Measurements from ENCODE around the gene CLCN6. TPM values are rescaled to one million over a fixed set of nuclear protein-coding genes. Genes with fewer than 3 reads are reported as not detected.

The CLCN6 gene
- total and polyA plus RNA-seq, 2 of the 13 experiments (the other 11 are each of a cell fraction or from before 2014, with no cell fraction given) = 14.9 to 19.3 TPM

DNA sequence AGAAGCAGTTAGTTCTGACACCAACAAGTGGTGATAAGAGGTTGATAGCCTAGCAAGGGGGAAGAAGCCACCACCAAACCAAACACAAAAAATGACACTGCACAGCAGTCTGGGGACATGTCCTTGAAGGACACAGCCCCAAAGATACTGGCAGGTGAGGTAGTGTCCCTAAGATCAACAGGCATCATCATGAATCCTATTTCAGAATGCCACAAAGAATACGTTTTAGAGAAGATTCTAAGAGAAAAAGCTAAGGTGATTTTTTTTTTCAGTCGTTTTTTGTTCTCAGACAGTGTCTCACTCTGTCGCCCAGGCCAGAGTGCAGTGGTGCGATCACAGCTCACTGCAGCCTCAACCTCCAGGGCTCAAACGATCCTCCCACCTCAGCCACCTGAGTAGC lies 19.8 kb upstream of the CLCN6 start:
- no peak overlapping the region for H3K27ac ChIP-seq (ENCODE audit: extremely low read length, insufficient read depth, low read length)
- CTCF ChIA-PET (ENCODE audit: low intra/inter-chr PET ratio, low total read pairs) = interaction anchor here (1.5 kb wide), 1 partner anchor 24 kb away, joined by 4 read pairs; the partner anchor contains the start of gene C1orf167
- H3K4me1 ChIP-seq (ENCODE audit: insufficient read depth, low read length) = peaks cover 40% of the 10 kb centered on the region
- H3K79me2 ChIP-seq (ENCODE audit: insufficient read depth, low read length) = no peaks in the 10 kb centered on the region
- WGBS (ENCODE audit: low lambda C conversion rate) = 34% methylated on average over 5 of the region's 5 CpGs
- no peaks in the 10 kb centered on the region for H4K20me1 ChIP-seq (ENCODE audit: insufficient read depth, low read length)
- in situ Hi-C loops (cut with HindIII; ENCODE audit: extremely low pct_ligation_motif_present, low pct_unique_long_range_greater_than_20kb) (no loop called here), intact Hi-C loops (cut with micrococcal nuclease; ENCODE audit: unreplicated experiment) (no loop called here)
- H3K36me3 ChIP-seq (replicated peaks in 1 of 2; ENCODE audit: control insufficient read depth in 1 of 2, insufficient read depth in 2 of 2, low read length in 2 of 2) = no peaks in the 10 kb centered on the region
- peaks cover 1 to 5% of the 10 kb centered on the region in 2 experiments; a peak in 2 of 5 replicates for H3K27me3 ChIP-seq (ENCODE audit: control insufficient read depth in 1 of 2, insufficient read depth in 2 of 2, low read length in 2 of 2)
- no peak overlapping the region for H3K4me3 ChIP-seq (replicated peaks in 1 of 3; ENCODE audit: insufficient read depth in 1 of 3, low read depth in 2 of 3, low read length in 3 of 3)
- DNase-seq (ENCODE audit: low spot score) = no peak
- H3K9me3 ChIP-seq (ENCODE audit: low read length) = no peaks in the 10 kb centered on the region
- no peak for FAIRE-seq
- BruUV-seq (replicated peaks) = no TSS peak
- H2AFZ ChIP-seq (ENCODE audit: low read length) = no peak overlapping the region
- H3K9ac ChIP-seq (ENCODE audit: insufficient read depth, low read depth, low read length) = no peak overlapping the region
- no peak overlapping the region for H3K4me2 ChIP-seq (ENCODE audit: low read depth, low read length)
- ATAC-seq = no peak
- POLR2A ChIA-PET = interaction anchor here (1.5 kb wide), 1 partner anchor 19 kb away, joined by 3 read pairs; no protein-coding TSS in a partner anchor
- TF ChIP-seq, protein P1, sequence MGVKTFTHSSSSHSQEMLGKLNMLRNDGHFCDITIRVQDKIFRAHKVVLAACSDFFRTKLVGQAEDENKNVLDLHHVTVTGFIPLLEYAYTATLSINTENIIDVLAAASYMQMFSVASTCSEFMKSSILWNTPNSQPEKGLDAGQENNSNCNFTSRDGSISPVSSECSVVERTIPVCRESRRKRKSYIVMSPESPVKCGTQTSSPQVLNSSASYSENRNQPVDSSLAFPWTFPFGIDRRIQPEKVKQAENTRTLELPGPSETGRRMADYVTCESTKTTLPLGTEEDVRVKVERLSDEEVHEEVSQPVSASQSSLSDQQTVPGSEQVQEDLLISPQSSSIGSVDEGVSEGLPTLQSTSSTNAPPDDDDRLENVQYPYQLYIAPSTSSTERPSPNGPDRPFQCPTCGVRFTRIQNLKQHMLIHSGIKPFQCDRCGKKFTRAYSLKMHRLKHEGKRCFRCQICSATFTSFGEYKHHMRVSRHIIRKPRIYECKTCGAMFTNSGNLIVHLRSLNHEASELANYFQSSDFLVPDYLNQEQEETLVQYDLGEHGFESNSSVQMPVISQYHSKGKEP (CRISPR knock-in tag; IDR thresholded peaks at IDR 0.05) = no peak
- no peak for TF ChIP-seq MZF1 (CRISPR knock-in tag; IDR thresholded peaks at IDR 0.05; ENCODE audit: borderline replicate concordance)
- TF ChIP-seq MATR3 (CRISPR knock-in tag; IDR thresholded peaks at IDR 0.05) = no peak
- no peak for TF ChIP-seq ZFP62 (CRISPR knock-in tag; IDR thresholded peaks at IDR 0.05)
- no peak for TF ChIP-seq PHB2 (IDR thresholded peaks at IDR 0.05; ENCODE audit: partially characterized antibody)
- TF ChIP-seq XRCC5 (optimal IDR thresholded peaks at IDR 0.05; ENCODE audit: low read length) = no peak
- TF ChIP-seq STAT5B (CRISPR knock-in tag; IDR thresholded peaks at IDR 0.05) = no peak
- TF ChIP-seq ZNF780A (CRISPR knock-in tag; IDR thresholded peaks at IDR 0.05) = no peak
- TF ChIP-seq ZNF235 (CRISPR knock-in tag; IDR thresholded peaks at IDR 0.05; ENCODE audit: borderline replicate concordance) = no peak

All from HepG2 (cell line).